ENCODE data around the gene SLC30A2. TPM values are rescaled to one million over a fixed set of nuclear protein-coding genes. Genes with fewer than 3 reads are reported as not detected.

SLC30A2 gene
- total RNA-seq, 1 experiment from 2014 or later, result 0.35 TPM

GRCh38 chr1:26066160-26066559 lies 20.2 kb upstream of the SLC30A2 start:
- Histone ChIP-seq H3K14ac (ENCODE audit: insufficient read depth, low read length) (peak overlapping the region; percentile 27; the same call in 1 of the 2 replicates), H4K20me1 (ENCODE audit: control insufficient read depth, insufficient read depth, insufficient read length) (no peaks in the 10 kb centered on the region), H3K27me3 (ENCODE audit: insufficient read depth, low read length) (no peaks in the 10 kb centered on the region), H3K9ac (ENCODE audit: extremely low read depth, insufficient read length, low read length) (no peak overlapping the region), H3K23ac (ENCODE audit: insufficient read length, low read depth, low read length) (no peak overlapping the region), H3K18ac (ENCODE audit: insufficient read length, low read depth, low read length) (no peak overlapping the region), H4K91ac (ENCODE audit: insufficient read length, low read depth, low read length) (no peak overlapping the region), H3K4me1 (ENCODE audit: insufficient read depth, low read length) (no peaks in the 10 kb centered on the region), H2AK5ac (ENCODE audit: insufficient read length, low read length) (no peak overlapping the region), H2BK20ac (ENCODE audit: low read depth, low read length, poor library complexity, severe bottlenecking) (no peak overlapping the region), H2AFZ (ENCODE audit: low read length) (no peak overlapping the region), H3K23me2 (ENCODE audit: insufficient read length, low read depth, low read length, poor library complexity, severe bottlenecking) (no peaks in the 10 kb centered on the region), H3K79me1 (ENCODE audit: insufficient read depth, low read depth, low read length, poor library complexity, severe bottlenecking) (no peaks in the 10 kb centered on the region), H2BK15ac (ENCODE audit: low read depth, low read length) (no peak overlapping the region), H4K8ac (replicated peaks; ENCODE audit: insufficient read length, low read depth, low read length) (no peak overlapping the region), H3K79me2 (ENCODE audit: insufficient read depth, low read length) (no peaks in the 10 kb centered on the region), H3K56ac (ENCODE audit: insufficient read length, low read depth, low read length) (no peak overlapping the region), H3K9me3 (ENCODE audit: control insufficient read depth, low read depth, low read length) (no peaks in the 10 kb centered on the region), H3K27ac (ENCODE audit: insufficient read length, low read depth, low read length) (no peak overlapping the region), H2BK12ac (ENCODE audit: insufficient read length, low read depth, low read length) (no peak overlapping the region), H2BK5ac (ENCODE audit: insufficient read length, low read length) (no peak overlapping the region), H3T11ph (ENCODE audit: low read length) (no peak overlapping the region), H3K4ac (ENCODE audit: low read depth, low read length) (no peak overlapping the region), H2BK120ac (ENCODE audit: low read depth, low read length, poor library complexity, severe bottlenecking) (no peak overlapping the region), H4K5ac (ENCODE audit: insufficient read length, low read depth, low read length) (no peak overlapping the region), H3K4me2 (ENCODE audit: insufficient read depth, insufficient read length, low read length) (no peak overlapping the region)
- WGBS (ENCODE audit: extremely low coverage, insufficient read length, low lambda C conversion rate), result no CpG with 5 or more reads among the region's 15 CpGs
- no peak for DNase-seq
- no peaks in the 10 kb centered on the region for H3K36me3 Mint-ChIP-seq (ENCODE audit: insufficient read depth in 1 of 3, low read depth in 3 of 3)
- no peaks in the 10 kb centered on the region for H3K9me3 Mint-ChIP-seq
- no peak overlapping the region; a peak in 1 of 5 replicates for H3K4me3 Mint-ChIP-seq
- TF ChIP-seq CTCF (conservative IDR thresholded peaks at IDR 0.05), result no peak
- H3K4me1 Mint-ChIP-seq, result peaks cover 10 to 20% of the 10 kb centered on the region in 2 experiments
- H3K27me3 Mint-ChIP-seq (ENCODE audit: low read depth), result peaks cover 27% of the 10 kb centered on the region
- H3K27ac Mint-ChIP-seq, result no peak overlapping the region
